ENCODE measurements around the gene STXBP2.

The STXBP2 gene

DNA sequence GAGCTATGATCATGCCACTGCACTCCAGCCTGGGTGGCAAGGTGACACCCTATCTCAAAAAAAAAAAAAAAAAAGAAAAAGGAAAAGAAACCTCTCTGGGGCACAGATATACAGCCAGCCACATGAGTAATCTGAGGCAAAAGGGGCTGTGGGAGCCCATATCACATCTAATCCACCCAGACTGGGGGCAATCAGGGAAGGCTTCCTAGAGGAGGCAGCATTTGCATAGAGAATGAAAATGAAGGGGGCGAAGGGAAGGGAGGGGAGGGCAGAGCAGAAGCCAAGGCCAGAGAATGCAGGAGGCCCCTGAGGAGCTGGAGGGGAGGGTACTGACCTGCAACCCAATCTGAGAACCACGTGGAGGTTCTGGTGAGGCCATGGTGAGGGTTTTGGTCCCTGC, 13.2 kb downstream of the STXBP2 start:
- DNase-seq (ENCODE audit: low spot score): no peak

GRCh38 chr19:7652061-7652641, 15.2 kb downstream of the STXBP2 start:
- peak; percentile 84 for DNase-seq (ENCODE audit: low spot score)

DNA sequence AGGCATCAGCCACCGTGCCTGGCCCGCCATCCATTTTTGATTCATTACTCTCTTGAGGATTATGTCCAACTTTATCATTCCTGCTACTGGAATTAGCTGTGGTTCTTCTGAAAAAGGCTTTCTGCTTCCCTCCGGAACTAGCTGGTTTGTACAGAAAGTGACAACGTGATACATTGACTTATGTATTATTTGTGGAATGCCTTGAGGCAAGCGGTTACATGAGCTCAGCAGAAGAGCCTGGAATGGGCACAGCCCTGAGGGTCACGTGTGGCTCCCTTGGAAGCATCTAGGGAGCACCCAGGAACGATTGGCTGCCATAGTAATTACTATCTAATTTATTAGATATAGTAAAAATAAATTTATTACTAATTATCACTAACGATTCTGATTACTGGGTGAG, 17.5 kb downstream of the STXBP2 start:
- no peak for DNase-seq (ENCODE audit: low spot score)

GRCh38 chr19:7655581-7655980, 18.7 kb downstream of the STXBP2 start:
- DNase-seq (ENCODE audit: low spot score): no peak

DNA sequence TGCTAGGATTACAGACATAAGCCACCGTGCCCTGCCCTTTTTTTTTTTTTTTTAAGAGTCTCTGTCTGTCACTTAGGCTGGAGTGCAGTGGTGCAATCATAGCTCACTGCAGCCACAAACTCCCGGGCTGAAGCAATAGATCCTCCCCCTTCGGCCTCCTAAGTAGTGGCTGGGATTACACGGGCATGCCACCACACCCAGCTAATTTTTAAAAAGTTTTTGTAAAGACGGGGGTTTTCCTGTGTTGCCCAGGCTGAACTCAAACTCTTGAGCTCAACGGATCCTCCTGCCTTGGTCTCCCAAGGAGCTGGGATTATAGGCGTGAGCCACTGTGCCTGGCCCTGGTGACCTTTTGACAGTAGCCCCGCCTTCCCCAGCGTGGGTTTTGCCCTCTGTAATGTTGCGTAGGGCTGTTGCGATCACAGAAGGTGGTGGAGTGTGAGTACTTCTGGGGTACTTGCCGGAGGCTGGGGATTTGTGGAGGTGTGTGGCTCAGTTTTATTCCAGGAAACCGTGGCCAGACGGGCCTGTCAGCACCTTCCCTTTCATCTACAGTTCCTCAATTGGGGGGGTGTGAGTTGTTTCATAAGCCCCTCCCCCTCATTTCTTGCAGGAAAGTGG, 20.3 kb downstream of the STXBP2 start:
- DNase-seq (ENCODE audit: low spot score): no peak

DNA sequence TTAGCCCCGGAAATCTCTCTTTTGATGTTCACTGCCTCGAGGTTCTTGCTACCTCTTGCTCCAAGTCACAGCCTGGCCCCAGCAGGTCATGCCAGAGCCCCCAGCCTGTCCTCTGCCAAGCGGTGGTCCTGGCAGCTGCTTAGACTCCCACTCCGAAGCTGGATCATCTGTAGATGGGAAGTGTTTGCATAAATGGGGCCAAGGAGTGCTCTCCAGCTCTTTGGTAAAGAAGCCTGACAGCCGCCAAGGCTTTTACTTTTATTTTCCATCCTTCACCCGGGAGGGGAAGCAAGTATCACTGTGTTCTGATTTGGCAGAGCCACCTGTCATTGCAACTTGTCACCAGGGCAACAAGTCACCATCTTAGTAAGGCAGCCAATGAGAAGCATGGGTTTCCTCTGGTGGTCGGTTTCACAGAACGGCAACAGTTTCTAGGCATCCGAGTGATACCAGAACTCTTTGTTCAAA, 21.3 kb downstream of the STXBP2 start:
- peak; percentile 95 for DNase-seq (ENCODE audit: low spot score)

- no peak for DNase-seq (ENCODE audit: low spot score)
These were observed 25.0 kb downstream of the STXBP2 start for GRCh38 chr19:7661744-7662538.

DNA sequence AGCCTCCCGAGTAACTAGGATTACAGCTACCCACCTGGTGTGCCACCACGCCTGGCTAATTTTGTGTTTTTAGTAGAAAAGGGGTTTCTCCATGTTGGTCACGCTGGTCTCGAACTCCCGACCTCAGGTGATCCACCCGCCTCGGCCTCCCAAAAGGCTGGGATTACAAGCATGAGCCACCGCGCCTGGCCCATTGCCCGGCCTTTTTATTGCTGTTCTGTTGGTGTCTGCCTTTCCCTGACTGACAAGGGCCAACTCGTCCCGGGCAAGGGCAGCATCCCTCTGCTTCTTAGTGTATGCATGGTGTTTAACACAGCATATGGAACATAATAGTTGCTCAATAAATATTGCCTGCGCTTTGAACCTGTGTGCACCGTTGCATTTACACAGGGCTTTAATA, 25.7 kb downstream of the STXBP2 start:
- no peak for DNase-seq (ENCODE audit: low spot score)

DNA sequence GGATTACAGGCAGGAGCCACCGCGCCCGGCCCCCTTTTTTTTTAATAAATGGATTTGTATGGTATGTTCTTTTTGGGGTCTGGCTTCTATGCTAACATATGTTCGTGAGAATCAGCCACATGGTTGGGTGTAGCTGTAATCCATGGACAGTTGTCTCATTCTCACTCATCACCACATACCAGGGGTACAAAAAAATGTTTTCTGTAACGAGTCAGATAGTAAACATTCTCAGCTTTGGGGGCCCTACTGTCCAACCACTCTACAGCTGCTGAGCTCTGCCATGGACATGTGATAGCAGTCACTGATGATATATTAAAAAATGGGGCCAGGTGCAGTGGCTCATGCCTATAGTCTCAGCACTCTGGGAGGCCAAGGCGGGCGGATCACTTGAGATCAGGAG, 26.8 kb downstream of the STXBP2 start:
- no peak for DNase-seq (ENCODE audit: low spot score)

DNA sequence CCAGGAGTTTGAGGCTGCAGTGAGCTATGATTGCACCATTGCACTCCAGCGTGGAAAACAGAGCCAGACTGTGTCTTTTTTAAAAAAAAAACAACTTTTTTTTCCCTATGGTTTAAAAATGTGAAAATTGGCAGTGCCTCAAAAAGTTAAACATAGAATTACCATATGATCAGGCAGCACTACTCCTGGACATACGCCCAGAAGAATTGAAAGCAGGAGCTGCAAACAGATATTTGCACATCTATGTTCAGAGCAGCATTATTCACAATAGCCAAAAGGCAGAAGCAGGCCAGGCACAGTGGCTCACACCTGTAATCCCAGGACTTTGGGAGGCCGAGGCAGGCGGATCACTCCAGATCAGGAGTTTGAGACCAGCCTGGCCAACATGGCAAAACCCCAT, 28.2 kb downstream of the STXBP2 start:
- DNase-seq (ENCODE audit: low spot score): no peak

DNA sequence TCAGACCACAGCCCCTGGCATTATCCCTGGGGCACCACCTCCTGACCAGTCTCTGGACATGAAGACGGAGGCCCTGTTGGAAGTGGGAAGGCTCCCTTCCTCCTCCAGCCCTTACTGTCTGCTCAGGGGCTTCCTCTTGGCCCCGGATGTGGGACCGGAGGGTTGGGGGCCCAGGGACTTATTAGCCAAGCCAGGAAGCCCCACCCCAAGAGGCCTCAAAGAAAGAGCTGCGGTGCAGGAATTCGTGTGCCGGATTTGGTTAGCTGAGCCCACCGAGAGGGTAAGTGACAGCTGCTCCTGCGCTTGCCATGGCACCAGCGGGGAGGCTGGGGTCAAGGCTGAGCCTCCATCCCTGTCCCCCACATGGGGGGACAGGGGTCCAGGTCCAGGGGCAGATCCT, 31.9 kb downstream of the STXBP2 start, which contains the start of gene RETN:
TSS of gene RETN (plus strand) at position 208 of the 400 bp plus-strand sequence. CDS start 278 bp downstream, outside the sequence.
- DNase-seq (ENCODE audit: low spot score): no peak

DNA sequence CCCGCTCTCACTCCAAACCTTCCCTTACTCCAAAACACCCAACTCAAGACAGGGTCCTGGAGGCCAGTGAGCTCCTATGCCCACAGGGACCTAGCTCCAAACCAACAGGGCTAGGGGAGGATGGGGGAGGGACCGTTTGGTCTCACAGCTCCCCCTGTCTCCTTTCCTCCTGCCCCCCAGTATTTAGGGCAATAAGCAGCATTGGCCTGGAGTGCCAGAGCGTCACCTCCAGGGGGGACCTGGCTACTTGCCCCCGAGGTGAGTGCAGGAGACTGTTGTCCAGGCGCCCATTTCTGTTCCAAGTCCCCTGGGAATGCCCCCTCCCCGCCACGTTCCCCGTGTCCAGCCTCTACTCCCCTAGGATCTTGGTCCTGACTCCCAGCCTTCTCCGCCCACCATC, 32.7 kb downstream of the STXBP2 start:
- DNase-seq (ENCODE audit: low spot score): no peak

DNA sequence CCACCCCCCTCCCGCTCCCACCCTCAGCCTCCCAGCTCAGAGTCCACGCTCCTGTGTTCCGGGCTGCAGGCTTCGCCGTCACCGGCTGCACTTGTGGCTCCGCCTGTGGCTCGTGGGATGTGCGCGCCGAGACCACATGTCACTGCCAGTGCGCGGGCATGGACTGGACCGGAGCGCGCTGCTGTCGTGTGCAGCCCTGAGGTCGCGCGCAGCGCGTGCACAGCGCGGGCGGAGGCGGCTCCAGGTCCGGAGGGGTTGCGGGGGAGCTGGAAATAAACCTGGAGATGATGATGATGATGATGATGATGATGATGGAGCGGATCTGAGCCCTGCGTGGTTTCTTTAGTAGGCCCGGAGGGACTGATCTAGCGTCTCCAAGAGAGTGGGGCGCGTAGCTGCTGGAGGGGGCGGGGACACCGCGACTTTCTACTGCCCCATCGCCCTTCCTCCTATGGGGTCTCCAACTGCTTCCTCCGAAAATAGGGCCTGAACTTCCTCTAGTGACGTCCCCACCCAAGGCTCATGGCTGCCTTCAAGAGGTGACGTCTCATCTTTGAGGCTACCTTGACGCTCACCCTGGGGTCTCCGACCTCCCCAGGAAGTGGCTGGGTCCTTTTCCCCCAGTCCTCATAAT, 33.4 kb downstream of the STXBP2 start:
- DNase-seq (ENCODE audit: low spot score): no peak

DNA sequence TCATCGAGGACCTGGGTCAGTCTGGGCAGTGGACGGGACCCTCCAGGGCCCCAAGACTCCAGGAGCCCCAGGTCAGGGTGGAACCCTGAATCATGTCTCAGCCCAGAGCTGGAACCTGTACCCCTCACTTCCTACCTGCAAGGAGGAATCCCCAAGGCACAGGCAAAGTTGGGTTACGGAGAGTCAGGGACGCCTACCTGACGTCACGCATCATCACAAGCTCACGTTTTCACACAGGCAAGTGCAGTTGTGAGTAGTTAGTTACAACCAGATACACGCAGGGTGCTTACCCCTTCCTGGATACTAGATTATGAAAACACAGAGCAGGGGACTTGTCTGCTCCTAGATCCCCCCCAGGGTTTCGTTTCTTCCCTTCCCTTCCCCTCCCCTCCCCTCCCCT, 33.9 kb downstream of the STXBP2 start:
- no peak for DNase-seq (ENCODE audit: low spot score)

GRCh38 chr19:7672522-7672921, 35.6 kb downstream of the STXBP2 start:
- DNase-seq (ENCODE audit: low spot score): no peak

GRCh38 chr19:7674010-7675005, 37.4 kb downstream of the STXBP2 start:
- DNase-seq (ENCODE audit: low spot score): peak; percentile 91

DNA sequence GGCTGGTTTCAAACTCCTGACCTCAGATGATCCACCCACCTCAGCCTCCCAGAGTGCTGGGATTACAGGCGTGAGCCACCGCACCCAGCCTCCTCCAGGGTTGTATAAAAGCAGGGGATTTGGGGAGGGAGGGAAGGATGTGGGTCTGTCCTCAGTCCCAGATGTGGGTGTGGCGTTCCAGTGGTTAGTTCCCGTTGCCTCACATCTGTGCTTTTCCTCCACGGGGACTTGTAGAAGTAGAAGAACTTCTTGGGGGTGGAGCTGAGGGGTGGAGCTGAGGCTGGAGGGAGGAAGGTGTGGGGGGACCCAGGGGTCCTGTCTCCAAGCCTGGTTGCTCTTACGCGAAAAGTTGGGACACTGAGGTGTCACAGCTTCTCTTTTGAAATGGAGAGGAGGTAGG, 39.5 kb downstream of the STXBP2 start:
- peak; percentile 52 for DNase-seq (ENCODE audit: low spot score)

GRCh38 chr19:7676854-7677253, 39.9 kb downstream of the STXBP2 start, which contains the start of gene MCEMP1:
Gene MCEMP1 (plus strand): TSS chr19:7677090. CDS start chr19:7677121, 31 bp downstream.
- DNase-seq (ENCODE audit: low spot score): no peak

DNA sequence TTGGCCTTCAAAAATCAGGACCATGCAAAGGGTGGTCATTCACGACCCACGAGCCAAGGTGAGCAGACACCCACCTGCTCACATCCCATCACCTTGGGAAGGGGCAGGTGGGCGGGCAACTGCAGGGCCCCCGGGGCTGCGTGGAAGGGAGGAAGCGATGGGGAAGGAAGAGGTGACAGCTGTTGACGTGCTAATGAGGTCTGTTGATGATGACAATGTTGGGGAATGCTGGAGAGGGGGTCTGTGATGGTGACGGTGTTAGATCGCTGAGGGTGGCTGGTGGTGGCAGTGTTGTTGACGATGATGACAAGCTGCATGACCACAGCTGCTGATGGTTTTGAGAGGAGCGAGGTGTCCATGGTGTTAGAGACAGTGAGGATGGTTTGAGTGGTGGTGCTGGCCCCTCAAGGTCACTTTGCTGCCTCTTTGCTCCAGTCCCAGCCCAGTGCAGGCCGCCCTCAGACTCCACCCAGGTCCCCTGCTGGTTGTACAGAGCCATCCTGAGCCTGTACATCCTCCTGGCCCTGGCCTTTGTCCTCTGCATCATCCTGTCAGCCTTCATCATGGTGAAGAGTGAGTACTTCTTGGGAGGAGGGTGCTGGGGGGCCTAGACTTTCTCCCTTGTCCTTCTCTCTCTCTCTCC, 40.9 kb downstream of the STXBP2 start:
- DNase-seq (ENCODE audit: low spot score): peak; percentile 18

GRCh38 chr19:7678971-7679751, 42.3 kb downstream of the STXBP2 start:
- DNase-seq (ENCODE audit: low spot score): peak; percentile 77

Data from NAMALWA (cell line).